ENCODE measurements around the gene BOLA2B.
A peak's percentile ranks its signal among the peaks of the same experiment; 100 is the strongest.
"Not testable (repeated sequence)": the region's sequence is repeated elsewhere in the genome, so short reads cannot be mapped to it uniquely, and the experiment has no call there.

The BOLA2B gene

DNA sequence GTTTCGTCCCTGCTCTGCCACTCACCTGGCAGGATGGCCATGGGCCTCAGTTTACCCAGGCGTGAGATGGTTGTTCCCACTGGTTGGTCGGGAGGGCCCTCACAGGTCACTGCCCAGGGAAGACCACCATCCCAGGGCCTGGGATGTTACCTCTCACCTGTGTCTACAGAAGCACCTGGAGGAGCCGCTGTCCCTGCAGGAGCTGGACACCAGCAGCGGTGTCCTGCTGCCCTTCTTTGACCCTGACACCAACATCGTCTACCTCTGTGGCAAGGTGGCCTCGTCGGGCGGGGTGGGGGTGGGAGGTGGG lies 6.0 kb downstream of the BOLA2B start:
- Mint-ChIP-seq H3K9me3 (no peaks in the 10 kb centered on the region), H3K36me3 (peaks cover 60% of the 10 kb centered on the region), H3K4me1 (peaks cover 35% of the 10 kb centered on the region), H3K27ac (peak overlapping the region; percentile 98), H3K4me3 (peak overlapping the region; percentile 97)
- DNase-seq (ENCODE audit: low spot score in 2 of 2) (no peak), ATAC-seq (no peak)

DNA sequence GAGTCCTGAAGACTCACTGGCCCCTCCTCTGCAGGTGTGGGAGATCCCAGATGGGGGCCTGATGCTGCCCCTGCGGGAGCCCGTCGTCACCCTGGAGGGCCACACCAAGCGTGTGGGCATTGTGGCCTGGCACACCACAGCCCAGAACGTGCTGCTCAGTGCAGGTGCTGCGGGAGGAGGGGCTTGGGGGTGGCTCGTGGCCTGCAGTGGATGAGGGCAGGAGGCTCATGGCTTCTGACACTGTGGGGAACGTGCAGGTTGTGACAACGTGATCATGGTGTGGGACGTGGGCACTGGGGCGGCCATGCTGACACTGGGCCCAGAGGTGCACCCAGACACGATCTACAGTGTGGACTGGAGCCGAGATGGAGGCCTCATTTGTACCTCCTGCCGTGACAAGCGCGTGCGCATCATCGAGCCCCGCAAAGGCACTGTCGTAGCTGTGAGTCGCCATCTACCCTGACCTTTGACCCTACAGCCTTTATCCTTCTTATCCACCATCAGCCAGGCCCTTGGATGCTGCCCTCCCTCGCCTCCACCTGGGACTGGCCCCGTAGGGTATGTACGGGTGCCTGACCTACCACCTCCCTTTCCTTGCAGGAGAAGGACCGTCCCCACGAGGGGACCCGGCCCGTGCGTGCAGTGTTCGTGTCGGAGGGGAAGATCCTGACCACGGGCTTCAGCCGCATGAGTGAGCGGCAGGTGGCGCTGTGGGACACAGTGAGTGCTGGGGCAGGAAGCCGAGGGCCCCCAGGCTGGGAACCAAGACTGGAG lies 6.5 kb downstream of the BOLA2B start:
- DNase-seq (ENCODE audit: low spot score in 2 of 2), result peak; percentile 90 to 95
- Mint-ChIP-seq H3K36me3 (peaks cover 64% of the 10 kb centered on the region), H3K27ac (peak overlapping the region; percentile 98), H3K9me3 (no peaks in the 10 kb centered on the region), H3K4me3 (peak overlapping the region; percentile 97), H3K4me1 (peaks cover 41% of the 10 kb centered on the region)
- peak; percentile 34 for ATAC-seq

DNA sequence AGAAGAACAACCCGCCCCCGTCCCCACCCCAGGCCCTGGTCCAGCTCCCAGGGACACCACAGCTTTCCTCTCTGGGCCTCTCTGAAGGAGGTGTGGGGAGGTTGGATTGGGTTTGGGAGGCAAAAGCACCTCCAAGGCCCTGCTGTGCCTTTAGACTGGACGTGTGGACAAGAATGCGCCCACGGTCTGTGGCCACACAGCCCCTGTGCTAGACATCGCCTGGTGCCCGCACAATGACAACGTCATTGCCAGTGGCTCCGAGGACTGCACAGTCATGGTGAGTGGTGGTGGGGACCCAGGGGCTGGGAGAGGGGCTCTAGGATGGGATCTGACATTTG lies 7.1 kb downstream of the BOLA2B start:
- Mint-ChIP-seq H3K27ac (peak overlapping the region; percentile 98), H3K4me3 (peak overlapping the region; percentile 97), H3K4me1 (peaks cover 43% of the 10 kb centered on the region), H3K36me3 (peaks cover 64% of the 10 kb centered on the region), H3K9me3 (no peaks in the 10 kb centered on the region)
- DNase-seq (ENCODE audit: low spot score in 2 of 2) (peak in 1 of 2 donors; percentile 79), ATAC-seq (peak; percentile 2)

DNA sequence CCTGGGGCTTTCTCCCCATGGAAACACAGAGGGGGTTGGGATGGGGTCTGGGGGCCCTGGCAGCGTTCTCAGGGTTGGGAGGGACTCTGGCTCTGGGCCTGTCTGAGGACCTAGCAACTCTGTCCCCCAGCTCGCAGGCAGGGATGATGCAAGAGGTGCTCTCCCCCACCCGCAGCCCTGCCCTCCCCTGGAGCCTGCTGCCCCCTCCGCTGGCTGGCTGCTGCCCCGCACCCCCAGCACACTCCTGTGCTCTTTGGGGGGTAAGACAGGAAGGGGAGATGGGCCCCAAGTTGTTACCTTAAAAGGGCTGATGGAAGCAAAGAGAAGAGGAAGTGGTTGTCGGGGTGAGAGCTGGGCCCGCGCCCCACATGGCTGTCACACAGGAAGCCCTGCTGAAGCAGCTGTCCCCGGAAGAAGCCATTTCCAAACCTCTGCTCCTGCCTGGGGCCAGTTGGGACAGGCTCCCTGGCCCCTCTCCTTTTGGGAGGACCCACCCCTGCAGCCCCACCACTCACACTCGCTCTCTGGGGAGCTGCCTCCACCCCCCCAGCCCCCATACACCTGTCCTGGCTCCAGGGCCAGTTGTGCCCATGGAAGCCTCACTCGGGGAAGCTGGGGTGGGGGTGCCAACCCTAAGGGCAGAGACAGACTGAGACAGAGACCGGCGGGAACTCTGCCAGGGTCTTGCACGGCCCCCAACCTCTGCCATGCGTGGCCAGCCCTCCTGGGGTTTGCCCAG lies 7.6 kb downstream of the BOLA2B start:
- H3K4me1 Mint-ChIP-seq, result peaks cover 45% of the 10 kb centered on the region
- peaks cover 64% of the 10 kb centered on the region for H3K36me3 Mint-ChIP-seq
- DNase-seq (ENCODE audit: low spot score in 2 of 2) (peak; percentile 69 to 91), ATAC-seq (peak; percentile 64)
- peak overlapping the region; percentile 98 for H3K27ac Mint-ChIP-seq
- H3K9me3 Mint-ChIP-seq, result no peaks in the 10 kb centered on the region
- H3K4me3 Mint-ChIP-seq, result peak overlapping the region; percentile 97

DNA sequence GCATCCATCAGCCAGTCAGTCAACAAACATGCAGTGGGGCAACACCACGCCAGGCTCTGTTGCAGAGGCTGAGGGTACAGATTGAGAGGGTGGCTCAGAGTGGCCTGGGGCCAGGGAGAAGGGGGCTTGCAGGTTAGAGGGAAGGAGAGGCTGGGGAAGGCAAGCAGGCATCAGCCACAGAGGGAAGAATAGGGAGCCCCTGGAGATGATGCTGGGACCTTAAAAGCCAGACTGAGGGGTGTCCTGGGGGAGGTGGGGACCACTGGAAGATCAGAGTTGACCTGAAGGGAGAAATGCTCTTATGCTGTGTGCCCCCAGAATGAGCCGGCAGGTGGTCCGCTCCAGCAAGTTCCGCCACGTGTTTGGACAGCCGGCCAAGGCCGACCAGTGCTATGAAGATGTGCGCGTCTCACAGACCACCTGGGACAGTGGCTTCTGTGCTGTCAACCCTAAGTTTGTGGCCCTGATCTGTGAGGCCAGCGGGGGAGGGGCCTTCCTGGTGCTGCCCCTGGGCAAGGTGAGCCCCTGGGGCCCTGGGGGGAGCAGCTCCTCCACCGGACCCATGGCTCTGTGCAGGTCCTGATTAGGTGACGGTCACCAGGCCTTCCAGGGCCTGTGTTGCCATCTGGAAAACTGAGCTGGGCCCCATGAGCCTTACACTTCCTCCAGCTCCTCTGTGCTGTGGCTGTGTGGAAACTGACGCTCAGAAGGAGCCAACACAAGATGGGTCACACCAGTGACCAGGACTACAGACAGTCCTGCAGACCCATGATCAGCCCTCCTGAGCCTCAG lies 8.4 kb downstream of the BOLA2B start:
- Mint-ChIP-seq H3K4me3 (peak overlapping the region; percentile 97), H3K27ac (peak overlapping the region; percentile 98), H3K36me3 (peaks cover 64% of the 10 kb centered on the region), H3K4me1 (peaks cover 49% of the 10 kb centered on the region), H3K9me3 (no peaks in the 10 kb centered on the region)
- DNase-seq (ENCODE audit: low spot score in 2 of 2) (no peak), ATAC-seq (peak; percentile 2)

DNA sequence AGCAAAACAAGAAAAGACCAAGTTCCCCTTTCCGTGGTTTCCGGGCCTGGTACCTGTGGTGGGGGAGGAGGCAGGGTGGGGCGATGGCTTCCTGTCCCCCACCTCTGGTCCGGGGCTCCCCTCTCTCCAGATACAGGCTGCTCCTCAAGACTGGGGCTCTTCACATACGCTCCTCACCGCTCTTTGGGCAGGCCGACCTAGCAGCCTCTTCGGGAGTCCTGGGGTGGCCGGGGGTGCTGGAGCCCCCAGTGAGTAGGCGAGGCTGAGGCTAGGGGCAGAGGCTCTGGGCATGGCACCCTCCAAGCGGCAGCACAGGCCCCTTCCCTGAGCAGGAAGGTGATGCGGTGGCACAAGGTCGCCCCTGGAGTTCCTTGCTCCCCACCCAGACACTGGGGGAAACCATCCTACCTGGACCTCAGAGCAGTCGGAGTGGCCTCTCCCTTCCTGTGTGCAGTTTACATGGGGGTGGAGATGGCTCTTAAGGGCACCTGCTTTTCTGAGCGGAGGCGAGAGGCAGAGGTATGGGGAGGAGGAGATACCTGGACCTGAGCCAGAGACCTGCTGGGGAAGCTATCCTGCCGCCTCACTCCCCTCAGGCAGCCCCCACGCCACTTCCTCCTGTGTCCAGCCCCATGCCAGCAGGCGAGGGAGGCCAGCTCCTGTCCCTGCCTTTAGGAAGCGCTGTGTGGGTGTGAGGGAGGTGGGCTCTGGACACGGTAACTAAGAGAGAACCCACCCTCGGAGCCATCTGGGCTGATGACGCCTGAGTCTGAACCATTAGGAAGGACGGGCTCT lies 9.2 kb downstream of the BOLA2B start:
- Mint-ChIP-seq H3K27ac (peak overlapping the region; percentile 98), H3K4me3 (peak overlapping the region; percentile 97), H3K4me1 (peaks cover 49% of the 10 kb centered on the region), H3K36me3 (peaks cover 64% of the 10 kb centered on the region), H3K9me3 (no peaks in the 10 kb centered on the region)
- ATAC-seq (peak; percentile 22), DNase-seq (ENCODE audit: low spot score in 2 of 2) (peak; percentile 43 to 87)

DNA sequence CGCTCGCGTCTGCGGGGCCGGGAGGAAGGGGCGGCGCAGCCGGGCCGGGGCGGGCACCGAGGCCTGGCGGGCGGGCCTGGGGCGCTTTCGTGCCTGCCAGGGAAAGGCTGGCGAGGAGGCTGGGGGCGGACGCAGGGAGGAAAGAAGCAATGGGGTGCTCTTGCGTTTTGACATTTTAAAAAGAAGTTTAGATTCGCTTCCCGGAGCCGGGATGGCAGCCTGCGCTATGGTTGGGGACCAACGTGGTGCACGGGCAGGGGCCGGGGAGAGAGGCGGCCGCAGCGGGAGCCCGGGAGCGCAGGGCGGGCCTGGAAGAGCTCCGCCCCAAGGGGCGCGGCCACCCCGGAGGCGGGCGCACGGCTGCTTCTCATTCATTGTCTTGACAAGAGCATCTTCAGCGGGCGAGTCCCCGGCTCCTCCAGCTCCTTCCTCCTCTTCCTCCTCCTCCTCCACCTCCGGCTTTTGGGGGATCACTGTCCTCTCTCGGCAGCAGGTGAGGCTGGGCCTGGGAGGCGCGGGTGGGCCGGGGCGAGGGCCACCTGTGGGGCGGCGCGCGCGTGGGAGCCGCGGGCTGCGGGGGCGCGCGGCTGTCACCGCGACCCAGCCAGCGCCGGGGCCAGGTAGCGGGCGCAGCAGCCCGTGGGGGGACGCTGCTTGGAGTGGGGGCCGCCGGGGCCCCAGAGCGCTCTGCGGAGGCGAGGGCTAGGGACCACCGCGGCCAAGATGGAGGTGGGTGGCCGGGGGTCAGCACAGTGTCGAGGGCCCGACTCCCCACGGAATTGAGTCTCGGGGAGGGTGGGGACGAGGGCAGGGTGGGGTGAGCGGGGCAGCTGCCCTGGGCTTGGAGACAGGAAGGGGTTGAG lies 10.0 kb downstream of the BOLA2B start, which contains the start of gene CORO1A:
Gene CORO1A, plus strand, starts transcription at position 370 of the 863 bp plus-strand sequence. CDS start 1,608 bp downstream, outside the sequence.
- Mint-ChIP-seq H3K4me3 (peak within 1 kb of the TSS; percentile 97), H3K36me3 (peaks cover 64% of the 10 kb centered on the region), H3K4me1 (peaks cover 49% of the 10 kb centered on the region), H3K9me3 (no peaks in the 10 kb centered on the region), H3K27ac (peak within 1 kb of the TSS; percentile 98)
- DNase-seq (ENCODE audit: low spot score in 2 of 2) (peak; percentile 81 to 94), ATAC-seq (peak; percentile 68)

DNA sequence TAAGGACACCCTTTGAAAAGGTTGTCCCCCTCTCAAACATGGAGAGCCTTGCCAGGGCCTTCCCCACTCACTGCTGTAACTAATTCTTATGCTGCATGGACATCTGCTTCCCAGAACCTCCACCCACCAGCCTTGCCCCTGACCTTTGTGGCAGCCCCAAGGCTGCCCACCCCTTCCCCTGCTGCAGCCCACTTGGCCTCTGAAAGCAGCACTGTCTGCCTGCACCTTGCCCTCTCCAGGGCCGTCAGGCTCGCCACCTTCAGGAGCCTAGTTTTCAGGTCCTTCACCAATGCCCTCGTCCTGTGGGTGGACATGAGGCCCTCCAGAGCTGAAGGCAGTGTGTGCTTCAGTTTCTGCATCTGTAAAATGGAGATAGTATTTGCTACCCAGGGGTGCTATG lies 12.7 kb downstream of the BOLA2B start:
- Mint-ChIP-seq H3K4me3 (no peak overlapping the region), H3K9me3 (no peaks in the 10 kb centered on the region), H3K27ac (peak overlapping the region; percentile 69), H3K36me3 (peaks cover 37% of the 10 kb centered on the region), H3K4me1 (peaks cover 23% of the 10 kb centered on the region)
- ATAC-seq (no peak), DNase-seq (ENCODE audit: low spot score in 2 of 2) (no peak)

DNA sequence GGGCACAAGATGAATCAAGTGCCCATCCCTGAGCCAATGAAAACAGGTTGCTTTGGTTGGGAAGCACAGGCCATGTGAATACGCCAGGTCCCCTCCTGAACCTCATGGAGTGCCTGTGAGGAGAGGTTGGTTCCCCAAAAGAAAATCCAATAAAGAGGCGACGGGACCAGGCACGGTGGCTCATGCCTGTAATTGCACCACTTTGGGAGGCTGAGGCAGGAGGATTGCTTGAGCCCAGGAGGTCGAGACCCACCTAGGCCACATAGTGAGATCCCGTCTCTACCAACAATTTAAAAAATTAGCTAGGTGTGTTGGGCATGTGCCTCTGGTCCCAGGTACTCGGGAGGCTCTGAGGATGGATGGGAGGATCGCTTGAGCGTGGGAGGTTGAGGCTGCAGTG lies 13.5 kb downstream of the BOLA2B start:
- Mint-ChIP-seq H3K27ac (no peak overlapping the region), H3K4me3 (no peak overlapping the region), H3K36me3 (peaks cover 29% of the 10 kb centered on the region), H3K9me3 (no peaks in the 10 kb centered on the region), H3K4me1 (peaks cover 19% of the 10 kb centered on the region)
- ATAC-seq (no peak), DNase-seq (ENCODE audit: low spot score in 2 of 2) (no peak)

DNA sequence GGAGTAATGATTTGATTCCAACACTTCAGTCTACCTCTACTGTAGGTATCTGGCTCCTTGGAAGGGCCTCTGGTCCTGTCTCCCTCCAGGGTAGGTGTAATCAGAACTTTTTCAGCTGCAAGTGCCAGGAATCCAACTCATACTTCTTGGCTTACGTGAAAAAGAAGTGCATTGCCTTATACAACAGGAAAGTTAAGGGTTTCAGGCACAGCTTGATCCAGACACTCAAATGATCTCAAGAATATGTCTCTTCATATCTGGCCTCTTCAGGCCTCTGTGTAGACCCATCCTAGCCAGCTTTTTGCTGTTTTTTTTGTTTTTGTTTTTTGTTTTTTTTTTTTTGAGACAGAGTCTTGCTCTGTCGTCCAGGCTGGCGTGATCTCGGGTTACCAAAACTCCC lies 14.3 kb downstream of the BOLA2B start:
- ATAC-seq (no peak), DNase-seq (ENCODE audit: low spot score in 2 of 2) (no peak)
- Mint-ChIP-seq H3K4me3 (no peak overlapping the region), H3K4me1 (peaks cover 14% of the 10 kb centered on the region), H3K36me3 (peaks cover 21% of the 10 kb centered on the region), H3K27ac (no peak overlapping the region), H3K9me3 (no peaks in the 10 kb centered on the region)

DNA sequence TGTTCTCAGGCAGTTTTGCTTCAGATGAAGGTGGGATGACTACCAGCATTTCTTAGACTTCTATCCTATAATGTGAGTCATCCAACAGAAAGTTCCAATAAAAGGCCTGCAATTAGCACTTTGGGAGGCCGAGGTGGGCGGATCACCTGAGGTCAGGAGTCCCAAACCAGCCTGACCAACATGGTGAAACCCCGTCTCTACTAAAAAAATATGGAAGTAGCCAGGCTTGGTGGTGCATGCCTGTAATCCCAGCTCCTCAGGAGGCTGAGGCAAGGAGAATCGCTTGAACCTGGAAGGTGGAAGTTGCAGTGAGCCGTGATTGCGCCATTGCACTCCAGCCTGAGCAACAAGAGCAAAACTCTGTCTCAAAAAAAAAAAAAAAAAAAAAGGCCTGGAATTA lies 16.6 kb downstream of the BOLA2B start:
- not testable (repeated sequence) for DNase-seq (ENCODE audit: low spot score in 2 of 2); H3K4me1 Mint-ChIP-seq; H3K27ac Mint-ChIP-seq; ATAC-seq; H3K36me3 Mint-ChIP-seq; H3K4me3 Mint-ChIP-seq; H3K9me3 Mint-ChIP-seq

DNA sequence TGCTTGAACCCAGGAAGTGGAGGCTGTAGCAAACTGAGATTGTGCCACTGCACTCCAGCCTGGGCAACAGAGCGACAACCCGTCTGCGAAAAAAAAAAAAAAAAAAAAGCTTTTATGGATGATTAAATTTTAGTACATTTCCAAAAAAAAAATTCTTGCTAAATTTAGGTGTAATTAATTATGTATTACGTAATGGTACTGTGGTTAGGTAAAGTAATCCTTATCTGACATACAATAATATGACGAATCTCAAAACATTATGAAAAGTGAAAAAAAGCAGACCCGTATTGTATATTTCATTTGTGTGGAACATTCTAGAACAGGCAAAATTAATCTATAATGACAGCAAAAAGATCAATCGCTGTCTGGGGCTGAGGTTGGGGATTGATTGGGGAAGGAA lies 20.4 kb downstream of the BOLA2B start:
- DNase-seq (ENCODE audit: low spot score in 2 of 2), result no peak
- no peak overlapping the region for H3K4me3 Mint-ChIP-seq
- no peaks in the 10 kb centered on the region for H3K36me3 Mint-ChIP-seq
- no peaks in the 10 kb centered on the region for H3K9me3 Mint-ChIP-seq
- no peaks in the 10 kb centered on the region for H3K4me1 Mint-ChIP-seq
- ATAC-seq, result no peak
- no peak overlapping the region for H3K27ac Mint-ChIP-seq

DNA sequence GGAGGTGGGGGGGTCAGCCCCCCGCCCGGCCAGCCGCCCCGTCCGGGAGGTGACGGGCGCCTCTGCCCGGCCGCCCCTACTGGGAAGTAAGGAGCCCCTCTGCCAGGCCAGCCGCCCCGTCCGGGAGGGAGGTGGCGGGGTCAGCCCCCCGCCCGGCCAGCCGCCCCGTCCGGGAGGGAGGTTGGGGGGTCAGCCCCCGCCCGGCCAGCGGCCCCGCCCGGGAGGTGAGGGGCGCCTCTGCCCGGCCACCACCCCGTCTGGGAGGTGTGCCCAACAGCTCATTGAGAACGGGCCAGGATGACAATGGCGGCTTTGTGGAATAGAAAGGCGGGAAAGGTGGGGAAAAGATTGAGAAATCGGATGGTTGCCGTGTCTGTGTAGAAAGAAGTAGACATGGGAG lies 23.3 kb downstream of the BOLA2B start:
- H3K9me3 Mint-ChIP-seq; H3K4me3 Mint-ChIP-seq; DNase-seq (ENCODE audit: low spot score in 2 of 2); ATAC-seq; H3K27ac Mint-ChIP-seq; H3K36me3 Mint-ChIP-seq: not testable (repeated sequence)
- peaks cover 14% of the 10 kb centered on the region for H3K4me1 Mint-ChIP-seq

DNA sequence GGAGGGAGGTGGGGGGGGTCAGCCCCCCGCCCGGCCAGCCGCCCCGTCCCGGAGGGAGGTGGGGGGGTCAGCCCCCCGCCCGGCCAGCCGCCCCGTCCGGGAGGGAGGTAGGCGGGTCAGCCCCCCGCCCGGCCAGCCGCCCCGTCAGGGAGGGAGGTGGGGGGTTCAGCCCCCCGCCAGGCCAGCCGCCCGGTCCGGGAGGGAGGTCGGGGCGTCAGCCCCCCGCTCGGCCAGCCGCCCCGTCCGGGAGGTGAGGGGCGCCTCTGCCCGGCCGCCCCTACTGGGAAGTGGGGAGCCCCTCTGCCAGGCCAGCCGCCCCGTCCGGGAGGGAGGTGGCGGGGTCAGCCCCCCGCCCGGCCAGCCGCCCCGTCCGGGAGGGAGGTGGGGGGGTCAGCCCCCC lies 24.1 kb downstream of the BOLA2B start:
- DNase-seq (ENCODE audit: low spot score in 2 of 2); ATAC-seq; H3K36me3 Mint-ChIP-seq; H3K27ac Mint-ChIP-seq; H3K9me3 Mint-ChIP-seq; H3K4me3 Mint-ChIP-seq: not testable (repeated sequence)
- H3K4me1 Mint-ChIP-seq, result peaks cover 20% of the 10 kb centered on the region

Data from stimulated activated effector memory CD8-positive, alpha-beta T cell treated with anti-CD3 and anti-CD28 coated beads, Interleukin-12 subunit alpha, Interleukin-12 subunit beta, amount 100 ng/mL, for 72 hours (primary cell).